ENCODE data around the gene DOK4. TPM values are rescaled to one million over a fixed set of nuclear protein-coding genes. Genes with fewer than 3 reads are reported as not detected.
"Not testable (repeated sequence)": the region's sequence is repeated elsewhere in the genome, so short reads cannot be mapped to it uniquely, and the experiment has no call there.

DOK4 gene
- total RNA-seq, 1 donor from 2014 or later: 19.8 TPM

DNA sequence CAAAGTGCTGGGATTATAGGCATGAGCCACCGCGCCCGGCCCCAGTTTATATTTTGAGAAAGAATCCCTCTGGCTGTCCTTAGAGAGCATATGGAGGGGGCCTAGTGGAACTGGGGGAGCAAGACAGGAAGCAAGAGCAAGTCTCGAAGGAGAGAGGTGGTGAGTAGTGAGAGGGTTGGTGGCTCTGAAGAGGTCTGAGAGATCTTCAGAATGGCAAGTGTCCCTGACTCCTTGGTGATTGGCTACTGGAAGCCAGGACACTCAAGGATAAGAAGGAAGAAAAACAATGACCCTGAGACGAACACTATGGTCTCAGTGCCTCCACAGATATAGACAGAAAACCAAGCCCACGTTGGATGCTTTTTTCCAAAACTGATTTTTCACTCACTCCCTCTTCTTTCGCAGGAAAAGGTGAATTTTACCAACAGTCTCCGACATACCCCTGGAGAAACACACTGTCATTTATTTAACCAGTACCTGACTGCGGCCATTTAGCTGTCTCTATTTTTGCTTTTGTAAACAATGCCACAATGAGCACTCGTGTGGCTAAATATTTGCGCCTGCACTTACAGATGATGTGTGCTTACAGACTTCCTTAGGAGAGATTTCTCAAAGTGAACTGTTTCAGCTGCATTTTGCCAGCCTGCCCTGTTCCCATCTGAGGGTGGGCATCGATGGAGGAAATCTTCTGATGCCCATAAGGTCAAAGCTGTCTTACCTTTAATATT, 15.9 kb upstream of the DOK4 start:
- no peak for DNase-seq (ENCODE audit: low read depth in 2 of 2)

DNA sequence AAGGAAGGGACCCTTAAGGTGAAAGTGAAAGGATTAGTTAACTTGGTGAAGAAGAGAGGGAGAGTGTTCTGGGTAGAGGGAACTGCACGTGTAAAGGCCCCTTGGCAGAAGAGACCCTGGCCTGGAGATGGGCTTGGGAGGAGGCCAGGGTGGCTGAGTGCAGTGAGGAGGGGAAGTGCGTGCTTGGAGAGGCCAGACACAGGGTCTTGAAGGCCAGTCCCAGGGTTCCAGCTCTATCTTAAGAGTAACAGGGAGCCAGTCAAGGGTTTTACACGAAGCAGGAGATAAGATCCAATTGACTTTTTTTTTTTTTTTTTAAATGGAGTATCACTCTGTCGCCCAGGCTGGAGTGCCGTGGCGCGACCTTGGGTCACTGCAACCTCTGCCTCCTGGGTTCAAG, 15.2 kb upstream of the DOK4 start:
- no peak for DNase-seq (ENCODE audit: low read depth in 2 of 2)

DNA sequence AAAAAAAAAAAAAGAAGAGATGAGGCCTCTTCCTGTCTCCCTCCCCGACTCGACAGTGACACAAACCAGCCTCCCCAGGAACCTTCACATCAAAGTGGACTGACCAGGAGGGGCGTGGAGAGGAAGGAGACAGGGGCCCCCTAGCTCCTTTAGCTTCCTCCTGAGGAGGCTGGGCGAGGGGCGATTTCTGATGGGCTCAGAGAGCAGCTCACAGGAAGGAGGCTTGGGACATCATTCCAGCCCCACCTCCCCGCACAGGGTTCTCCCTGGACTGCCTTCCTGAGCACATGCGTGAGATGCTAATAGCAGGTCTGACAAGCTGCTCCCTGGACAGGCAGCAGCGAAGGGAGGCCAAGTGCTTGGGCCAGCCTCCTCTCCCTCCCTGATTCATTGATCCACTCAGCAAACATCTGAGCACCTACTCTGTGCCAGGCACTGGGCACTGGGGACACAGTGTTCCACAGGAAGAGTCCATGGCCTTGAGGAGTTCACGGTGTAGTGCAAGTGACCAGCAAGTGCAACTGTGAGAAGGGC, 14.4 kb upstream of the DOK4 start:
- DNase-seq (ENCODE audit: low read depth in 2 of 2): no peak

DNA sequence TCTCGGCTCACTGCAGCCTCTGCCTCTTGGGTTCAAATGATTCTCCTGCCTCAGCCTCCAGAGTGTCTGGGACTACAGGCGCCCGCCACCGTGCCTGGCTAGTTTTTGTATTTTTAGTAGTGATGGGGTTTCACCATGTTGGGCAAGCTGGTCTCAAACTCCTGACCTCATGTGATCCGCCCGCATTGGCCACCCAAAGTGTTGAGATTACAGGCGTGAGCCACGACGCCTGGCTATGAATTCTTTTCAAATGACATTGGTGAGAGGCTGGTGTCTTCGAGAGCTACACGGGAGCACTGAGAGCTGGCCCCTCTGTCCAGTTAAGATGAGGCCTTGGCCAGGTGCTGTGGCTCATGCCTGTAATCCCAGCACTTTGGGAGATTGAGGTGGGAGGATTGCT, 13.6 kb upstream of the DOK4 start:
- DNase-seq (ENCODE audit: low read depth in 2 of 2): not testable (repeated sequence)

DNA sequence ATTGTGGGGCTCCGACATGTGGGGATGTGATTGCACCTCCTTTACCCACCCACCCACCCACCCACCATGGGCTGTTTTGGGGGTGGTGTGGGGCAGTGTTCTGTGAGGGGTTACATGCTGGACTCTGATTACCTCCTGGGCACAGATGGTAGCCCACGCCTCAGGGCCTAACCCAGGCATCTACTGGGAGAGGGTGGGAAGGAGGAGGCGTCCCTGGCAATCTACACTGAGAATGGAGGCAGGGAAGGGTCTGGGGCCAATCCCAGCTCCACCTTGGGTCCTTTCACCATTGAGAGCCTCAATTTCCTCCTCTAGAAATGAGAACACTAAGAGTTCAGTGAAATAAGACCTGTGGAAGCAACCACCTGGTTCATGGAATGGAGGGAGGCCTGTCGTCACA, 11.7 kb upstream of the DOK4 start:
- DNase-seq (ENCODE audit: low read depth in 2 of 2): no peak

DNA sequence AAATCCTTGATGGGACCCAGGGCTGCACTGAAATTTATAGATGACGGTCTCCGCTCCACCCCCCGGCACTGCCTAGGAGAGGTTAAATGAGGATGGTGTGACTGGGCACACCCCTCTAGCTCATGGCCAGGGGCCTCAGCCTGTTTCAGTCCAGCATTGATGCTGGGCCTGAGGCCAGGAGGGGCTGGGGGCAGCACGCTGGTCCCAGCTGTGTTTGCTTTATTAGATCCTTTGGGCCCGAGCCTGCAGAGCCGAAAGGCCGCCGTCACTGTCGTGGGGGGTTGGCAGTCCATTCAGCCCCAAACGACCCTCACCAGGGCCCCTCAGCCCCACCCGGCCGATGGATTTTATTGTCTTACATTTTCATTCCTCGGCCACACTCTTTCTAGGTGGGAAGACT, 10.8 kb upstream of the DOK4 start:
- no peak for DNase-seq (ENCODE audit: low read depth in 2 of 2)

DNA sequence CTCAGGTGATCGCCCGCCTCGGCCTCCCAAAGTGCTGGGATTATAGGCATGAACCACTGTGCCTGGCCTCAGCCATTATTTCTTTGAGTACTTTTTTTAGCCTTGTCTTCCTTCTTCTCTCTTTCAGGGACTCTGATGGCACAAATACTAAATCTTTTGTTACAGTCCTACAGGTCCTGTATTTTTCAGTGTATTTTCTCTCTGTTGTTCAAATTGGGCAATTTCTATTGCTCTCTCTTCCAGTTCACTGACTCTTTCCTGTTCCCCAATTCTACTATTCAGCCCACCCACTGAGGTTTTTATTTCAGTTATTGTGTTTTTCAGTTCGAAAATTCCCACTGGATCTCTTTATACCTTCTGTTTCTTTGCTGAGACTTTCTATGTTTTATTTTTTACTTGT, 7.5 kb upstream of the DOK4 start:
- DNase-seq (ENCODE audit: low read depth in 2 of 2): no peak

DNA sequence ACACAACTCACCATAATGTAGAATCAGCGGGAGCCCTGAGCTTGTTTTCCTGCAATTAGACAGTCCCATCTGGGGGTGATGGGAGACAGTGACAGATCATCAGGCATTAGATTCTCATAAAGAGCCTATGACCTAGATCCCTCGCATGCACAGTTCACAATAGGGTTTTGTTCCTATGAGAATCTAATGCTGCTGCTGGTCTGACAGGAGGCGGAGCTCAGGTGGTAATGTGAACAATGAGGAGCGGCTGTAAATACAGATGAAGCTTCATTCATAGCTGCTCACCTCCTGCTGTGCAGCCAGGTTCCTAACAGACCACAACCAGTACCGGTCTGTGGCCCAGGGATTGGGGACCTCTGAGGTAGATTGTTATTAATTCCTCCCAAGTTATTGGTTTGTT, 2.9 kb upstream of the DOK4 start:
- DNase-seq (ENCODE audit: low read depth in 2 of 2): no peak

DNA sequence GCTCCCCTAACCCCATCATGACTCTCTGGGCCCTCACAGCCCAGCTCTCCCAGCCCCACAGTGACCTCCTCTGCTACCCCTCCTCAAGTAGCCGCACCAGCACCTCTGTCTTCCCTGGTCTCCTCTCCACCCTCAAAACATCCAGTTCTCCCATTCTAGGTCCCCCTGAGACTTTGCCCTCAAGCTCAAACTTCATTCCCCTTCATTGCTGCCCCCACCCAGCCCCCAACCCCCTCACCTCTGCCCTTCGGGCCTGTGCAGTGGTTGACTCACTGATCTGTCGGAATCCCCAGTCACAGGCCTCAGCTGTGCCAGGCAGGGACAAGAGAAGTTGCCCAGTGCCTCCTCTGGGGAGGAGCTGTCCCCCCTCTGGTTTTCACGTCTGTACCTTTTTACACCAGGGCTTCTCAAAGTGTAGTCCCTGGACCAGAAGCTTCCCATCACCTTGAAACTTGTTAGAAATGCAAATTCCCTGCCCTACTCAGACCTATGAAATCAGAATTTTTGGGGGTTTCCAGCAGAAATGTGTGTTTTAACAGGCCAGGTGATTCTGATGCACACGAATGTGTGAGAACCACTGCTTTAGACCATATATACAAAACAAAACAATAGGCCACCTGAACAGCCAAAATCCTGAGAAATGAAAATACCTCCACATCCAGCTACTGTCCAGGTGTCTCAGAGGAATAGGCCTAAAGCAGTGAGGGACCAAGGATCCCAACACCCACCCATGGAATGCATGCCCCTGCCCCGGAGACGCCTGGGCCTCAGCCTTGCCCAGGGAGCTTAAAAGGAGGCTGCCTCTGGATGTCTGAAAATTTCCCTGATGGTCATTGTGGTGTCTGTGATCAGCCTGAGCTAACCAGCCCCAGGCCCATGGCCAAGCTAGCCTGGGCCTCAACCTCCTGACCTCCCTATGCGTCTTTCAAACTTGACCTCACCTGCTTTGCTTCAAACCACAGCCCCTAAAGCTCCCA, 853 bp upstream of the DOK4 start:
- no peak for DNase-seq (ENCODE audit: low read depth in 2 of 2)

DNA sequence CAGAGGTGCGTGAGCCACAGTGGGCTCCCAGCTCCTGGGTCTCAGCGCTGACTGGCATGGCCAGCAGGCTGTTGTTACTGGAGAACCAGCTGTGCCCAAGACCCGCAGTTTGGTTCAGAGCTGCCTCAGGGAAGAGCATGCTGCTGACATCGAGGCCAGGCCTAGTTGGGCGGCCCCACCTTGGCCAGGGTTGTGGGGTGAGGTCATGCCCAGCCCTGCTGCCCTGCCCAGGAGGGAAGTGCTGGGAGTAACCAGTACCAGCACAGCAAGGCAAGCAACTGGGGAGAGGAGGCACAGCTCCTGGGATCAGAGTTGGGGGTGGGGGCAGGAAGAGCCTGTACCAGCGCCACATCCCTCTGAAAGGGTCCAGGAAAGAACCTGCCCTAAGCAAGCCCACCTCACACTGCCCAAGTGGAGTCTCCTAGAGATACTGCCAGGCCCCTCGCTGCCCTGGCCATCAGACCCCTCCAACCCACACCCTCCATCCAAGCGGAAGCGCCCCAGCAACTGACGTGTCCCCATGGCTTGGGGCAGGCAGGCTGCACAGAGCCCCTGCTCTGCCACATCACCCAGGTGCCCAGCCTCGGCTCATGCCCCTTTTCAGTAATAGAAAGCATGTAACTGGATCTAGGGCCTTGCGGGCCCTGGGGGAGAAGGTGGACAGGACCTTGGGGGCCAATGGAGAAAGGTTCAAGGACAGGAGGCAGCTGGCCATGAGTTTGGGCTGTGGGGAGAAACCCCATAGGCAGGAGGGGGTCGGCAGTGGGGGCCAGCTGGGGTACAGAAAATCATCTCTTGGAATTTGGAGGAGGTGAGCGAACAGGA, 990 bp downstream of the DOK4 start:
- DNase-seq (ENCODE audit: low read depth in 2 of 2): no peak

DNA sequence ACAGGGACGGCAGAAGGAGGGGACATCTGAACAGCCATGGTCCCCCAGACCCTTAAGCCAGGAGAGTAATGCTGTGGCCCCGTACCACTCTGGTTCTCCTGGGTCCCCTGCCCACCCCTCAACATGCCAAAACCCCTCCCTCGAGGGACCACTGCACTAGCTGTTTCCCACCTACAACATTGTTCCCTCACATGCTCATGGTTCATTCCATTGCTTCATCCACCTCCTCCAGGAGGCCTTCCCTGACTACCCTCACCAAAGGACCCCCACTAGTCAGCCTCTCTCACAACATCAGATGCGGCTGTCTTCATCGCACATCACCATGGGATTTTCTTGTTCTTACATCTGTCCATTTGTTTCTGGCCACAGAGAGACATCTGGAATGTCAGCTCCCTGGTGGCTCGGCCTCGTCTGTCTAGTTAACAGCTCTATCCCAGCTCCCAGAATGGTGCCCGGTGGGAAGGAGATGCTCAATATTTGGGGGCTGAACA, 1.7 kb downstream of the DOK4 start:
- DNase-seq (ENCODE audit: low read depth in 2 of 2): no peak

DNA sequence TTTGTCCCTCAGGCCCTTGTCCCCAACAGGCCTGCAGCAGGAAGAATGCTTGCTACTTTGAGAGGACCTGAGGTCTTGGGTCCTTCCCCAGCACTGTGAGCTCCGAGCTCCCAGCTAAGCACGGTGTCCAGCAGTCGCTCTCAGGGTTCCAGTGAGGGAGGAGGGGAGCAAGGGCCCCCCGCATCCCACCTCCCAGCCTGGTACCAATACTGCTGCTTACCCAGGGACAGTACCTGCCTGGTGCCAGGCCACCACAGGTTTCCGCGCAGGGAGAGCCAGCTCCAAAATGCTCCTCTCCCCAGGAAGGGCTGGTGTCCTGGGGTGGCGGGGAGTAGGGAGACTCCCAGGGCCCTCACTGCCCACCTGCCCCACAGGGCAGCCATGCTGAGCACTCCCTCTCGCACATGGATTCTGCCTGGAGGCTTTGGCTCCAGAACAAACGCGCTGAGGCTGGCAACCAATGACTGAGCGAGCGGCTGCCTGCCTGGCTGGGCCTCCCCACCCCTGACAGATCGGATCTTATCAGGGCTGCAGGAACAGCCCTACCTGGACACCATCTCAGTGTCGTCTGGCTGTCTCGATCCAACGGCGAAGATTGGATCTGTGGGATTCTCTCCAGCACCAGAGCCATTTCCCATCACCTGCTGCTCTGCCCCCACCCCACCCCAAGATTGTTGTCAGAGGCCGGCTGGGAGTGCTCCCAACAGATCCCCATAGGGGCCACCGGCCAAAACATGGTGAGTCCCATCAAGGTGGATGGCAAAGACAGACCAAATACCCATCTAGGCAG, 2.4 kb downstream of the DOK4 start:
- no peak for DNase-seq (ENCODE audit: low read depth in 2 of 2)

DNA sequence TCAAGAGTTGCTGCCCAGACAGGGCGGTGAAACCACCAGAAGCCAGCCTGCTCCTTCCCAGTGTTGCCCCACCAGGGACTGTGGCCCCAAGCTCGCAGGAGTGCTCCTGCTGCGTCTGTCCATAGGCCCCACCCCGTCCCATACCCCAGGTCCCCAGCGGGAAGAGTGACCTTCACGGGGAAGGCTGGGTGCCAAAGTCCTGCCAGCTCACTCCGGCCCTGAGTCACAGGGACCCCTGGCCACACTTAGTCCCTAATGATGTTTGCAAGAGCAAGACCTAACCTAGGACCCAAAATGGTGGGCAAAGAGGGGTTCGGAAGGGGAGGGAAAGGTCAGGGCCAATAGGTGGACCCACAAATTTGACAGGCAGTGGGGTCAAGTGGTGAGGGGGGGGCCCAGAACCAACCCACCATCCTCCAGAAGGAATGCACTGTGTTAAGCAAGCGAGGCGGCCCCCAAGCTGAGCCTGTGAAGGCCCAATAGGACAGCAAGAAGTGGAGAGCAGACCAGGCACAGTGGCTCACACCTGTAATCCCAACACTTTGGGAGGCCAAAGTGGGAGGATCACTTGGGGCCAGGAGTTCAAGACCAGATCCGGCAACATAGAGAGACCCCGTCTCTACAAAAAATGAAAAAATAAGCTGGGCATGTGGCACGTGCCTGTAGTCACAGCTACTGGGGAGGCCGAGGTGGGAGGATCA, 3.3 kb downstream of the DOK4 start:
- DNase-seq (ENCODE audit: low read depth in 2 of 2): no peak

DNA sequence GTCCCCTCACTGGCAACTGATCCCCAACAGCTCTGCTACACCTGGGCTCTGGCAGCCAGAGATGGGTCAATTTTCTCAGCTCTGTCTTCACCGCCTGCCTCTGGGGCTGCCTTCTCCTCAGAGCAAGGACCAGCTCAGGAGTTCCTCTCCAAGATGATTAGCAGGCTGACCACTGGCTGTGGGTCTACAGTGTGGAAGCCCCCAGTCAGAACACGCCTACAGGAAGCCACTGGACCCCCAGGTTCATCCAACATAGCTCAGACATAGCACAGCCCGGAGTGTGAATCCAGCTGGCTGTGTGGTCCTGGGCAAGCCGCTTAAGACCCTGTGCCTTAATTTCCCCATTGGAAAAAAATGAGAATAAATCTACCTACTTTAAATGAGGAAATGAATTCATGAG, 4.9 kb downstream of the DOK4 start:
- DNase-seq (ENCODE audit: low read depth in 2 of 2): no peak

DNA sequence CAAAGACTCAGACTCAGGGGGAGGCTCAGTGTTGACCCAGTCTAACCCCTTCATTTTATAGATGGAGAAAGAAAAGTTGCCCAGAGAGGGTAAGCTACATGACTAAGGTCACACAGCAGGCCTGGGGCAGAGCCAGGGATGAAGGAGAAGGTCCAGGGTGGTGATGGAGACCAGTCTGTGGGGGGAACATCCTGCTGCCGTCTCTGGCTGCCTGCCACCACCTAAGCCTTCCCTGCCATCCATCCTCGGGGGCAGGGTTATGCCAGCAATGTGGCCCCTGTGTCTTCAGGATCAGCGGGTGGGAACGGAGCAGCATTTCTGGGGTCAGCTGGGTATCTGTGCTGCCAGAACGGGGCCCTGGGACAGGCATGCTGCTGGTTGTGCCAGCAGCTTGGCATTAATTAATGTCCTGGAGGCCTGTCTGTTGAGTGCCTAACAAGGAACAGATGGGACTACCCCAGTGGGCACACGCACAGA, 5.5 kb downstream of the DOK4 start:
- DNase-seq (ENCODE audit: low read depth in 2 of 2): no peak

DNA sequence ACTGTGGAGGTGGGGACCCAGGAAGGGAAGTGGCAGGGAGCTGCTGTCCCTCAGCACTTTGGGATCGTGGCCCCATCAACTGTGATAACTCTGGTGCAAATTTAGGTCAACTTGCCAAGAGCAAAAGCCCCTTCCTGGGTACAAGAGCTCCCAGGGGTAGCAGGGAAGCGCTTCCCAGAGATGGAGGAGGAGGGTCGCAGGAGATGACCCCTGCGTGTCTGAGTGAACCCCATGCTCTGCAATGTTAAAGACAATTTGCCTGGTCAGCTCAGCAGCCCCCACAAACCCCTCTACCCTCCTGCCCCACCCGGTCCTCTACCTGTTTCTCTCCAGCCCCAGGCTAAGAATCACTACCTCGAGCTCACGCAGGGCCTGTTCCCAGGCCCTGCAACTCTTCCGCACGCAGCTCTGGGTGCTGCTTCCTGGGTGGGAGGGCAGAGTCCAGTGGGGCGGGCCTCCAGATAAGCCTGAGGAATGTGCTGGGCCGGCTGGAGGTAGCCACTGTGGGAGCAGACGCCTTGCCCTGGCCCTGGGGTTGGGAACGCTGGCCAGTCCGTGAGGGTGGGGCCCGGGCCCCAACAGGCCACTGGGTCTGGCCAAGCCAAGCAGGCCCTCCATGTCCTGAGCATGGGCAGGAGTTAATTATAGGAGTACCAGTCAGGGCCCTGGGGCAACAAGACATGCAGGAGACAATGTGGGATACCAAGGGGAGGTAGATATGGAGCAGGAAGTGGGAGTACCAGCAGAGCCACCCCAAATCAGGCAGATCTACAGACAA, 6.1 kb downstream of the DOK4 start:
- DNase-seq (ENCODE audit: low read depth in 2 of 2): no peak

DNA sequence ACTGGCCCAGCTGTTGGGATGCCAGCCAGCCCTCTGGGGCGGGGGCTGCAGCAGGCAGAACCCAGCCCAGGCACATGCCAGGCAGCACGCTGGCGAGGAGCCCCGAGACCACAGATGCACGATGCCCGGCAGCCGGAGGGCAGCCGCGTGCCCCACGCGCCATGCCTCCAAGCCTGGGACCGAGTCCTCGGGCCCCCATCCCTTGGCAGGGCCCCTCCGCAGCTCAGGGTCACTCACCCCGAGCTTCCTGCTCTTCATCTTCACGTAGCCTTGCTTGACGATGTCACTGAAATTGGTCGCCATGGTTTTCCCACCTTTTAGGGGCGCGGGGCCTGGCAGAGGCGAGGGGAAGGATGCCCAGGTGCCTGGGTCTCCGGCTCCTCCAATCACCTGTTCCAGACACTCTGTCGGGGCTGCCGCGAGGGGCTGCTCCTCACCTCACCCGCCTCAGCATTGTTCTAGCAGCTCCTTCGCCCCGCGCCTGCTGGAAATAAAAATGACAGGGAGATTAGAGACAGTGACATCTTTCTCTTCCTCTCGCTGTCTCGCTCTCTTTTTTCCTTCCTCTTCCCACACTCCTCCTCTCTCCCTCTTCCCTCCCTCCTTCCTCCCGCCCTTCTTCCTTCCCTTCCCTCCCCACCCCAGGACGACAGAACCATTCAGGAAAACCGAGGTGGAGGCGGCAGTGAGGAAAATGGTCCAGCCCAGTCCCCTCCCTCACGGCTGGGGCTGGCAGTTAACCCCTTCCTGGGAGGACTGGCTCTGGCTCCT, 6.9 kb downstream of the DOK4 start:
- DNase-seq (ENCODE audit: low read depth in 2 of 2): peak in 1 of 2 donors; percentile 43

All from dermis microvascular lymphatic vessel endothelial cell (primary cell).